HCT116 (cell line): ENCODE measurements around the gene CYP1A2. TPM values are rescaled to one million over a fixed set of nuclear protein-coding genes. Genes with fewer than 3 reads are reported as not detected.

ENCODE experiments used
- ATAC-seq: fragments of 200-7000 bp; cut with Tn5 transposase; 2 replicates; pipeline ENCODE4 v1.9.1; 2020; ENCODE audit warnings: mild to moderate bottlenecking, moderate library complexity
- BruUV-seq: library from RNA; stranded (reverse); fragments of 400-500 nt; replicated peaks from 2 replicates; lab custom pipeline; 2021; lab: Mats Ljungman, UMichigan
- CTCF ChIA-PET: fragments of 300-600 bp; sonication (Branson Sonifier 250); formaldehyde crosslinking; loops from one replicate; lab custom pipeline; 2021; ENCODE audit warnings: antibody characterized with exemption; lab: Charles Lee
- POLR2A ChIA-PET: fragments of 300-600, 350-600 bp; sonication (Branson Sonifier 250); formaldehyde crosslinking; loops from one replicate; lab custom pipeline; 2021; ENCODE audit warnings: antibody characterized with exemption; lab: Charles Lee
- RAD21 ChIA-PET, 2 experiments: fragments of 300-600 bp; sonication (Branson Sonifier 250); formaldehyde crosslinking; loops; one replicate each; lab custom pipeline; 2023; ENCODE audit warnings: low total read pairs in 2 of 2; ENCODE audit not compliant: uncharacterized antibody in 2 of 2, unreplicated experiment in 2 of 2, low non-redundant PET in 1 of 2; lab: Charles Lee
- DNase-seq: peaks from one replicate; pipeline ENCODE4 v3.0.0-alpha.2; 2010; ENCODE audit warnings: low read depth, low spot score
- H2AFZ ChIP-seq: fragments of 200-600 bp; shearing (Covaris generic), sonication (generic); 2 replicates; pipeline ENCODE4 v1.6.1; 2017; ENCODE audit warnings: low read depth, mixed run types, mixed read lengths, antibody characterized with exemption, low read length; ENCODE audit not compliant: poor library complexity, severe bottlenecking
- H3K27ac ChIP-seq: 2 replicates; pipeline ENCODE4 v1.5.1; 2012; ENCODE audit warnings: low read depth, low read length
- H3K27me3 ChIP-seq: fragments of 200-600 bp; sonication (generic); 2 replicates; pipeline ENCODE4 v1.6.1; 2016; ENCODE audit warnings: mixed run types, low read length, mixed read lengths; ENCODE audit not compliant: insufficient read depth
- H3K36me3 ChIP-seq, 2 experiments: fragments of 200-500 bp in 1 of 2; fragments of 200-600 bp in 1 of 2; sonication (Bioruptor generic) in 1 of 2; sonication (generic) in 1 of 2; 2 replicates each; pipeline versions ENCODE4 v1.5.1 to v1.6.1; 2014 to 2016; ENCODE audit warnings: low read length in 2 of 2, inconsistent platforms in 1 of 2, mixed read lengths in 1 of 2, mixed run types in 1 of 2; ENCODE audit not compliant: insufficient read depth in 2 of 2, control insufficient read depth in 1 of 2
- H3K4me1 ChIP-seq, 2 experiments: fragments of 200-600 bp in 1 of 2; sonication (generic) in 1 of 2; 2 replicates each; pipeline versions ENCODE4 v1.5.1 to v1.6.1; 2012 to 2017; ENCODE audit warnings: low read length in 2 of 2, inconsistent platforms in 1 of 2, mild to moderate bottlenecking in 1 of 2, mixed read lengths in 1 of 2, mixed run types in 1 of 2, moderate library complexity in 1 of 2; ENCODE audit not compliant: insufficient read depth in 2 of 2, control insufficient read depth in 1 of 2
- H3K4me2 ChIP-seq: fragments of 200-600 bp; sonication (generic); 2 replicates; pipeline ENCODE4 v1.6.1; 2017; ENCODE audit warnings: mixed run types, low read length, mixed read lengths
- H3K4me3 ChIP-seq, 2 experiments: fragments of 200-600 bp in 1 of 2; sonication (generic) in 1 of 2; replicated peaks in 1 of 2; 2 replicates each; pipeline ENCODE4 v1.5.1; 2011 to 2016; ENCODE audit warnings: low read length in 2 of 2, control low read depth in 1 of 2, low read depth in 1 of 2, mild to moderate bottlenecking in 1 of 2, mixed read lengths in 1 of 2, mixed run types in 1 of 2
- H3K79me2 ChIP-seq: fragments of 200-600 bp; sonication (generic); 2 replicates; pipeline ENCODE4 v1.6.1; 2017; ENCODE audit warnings: mild to moderate bottlenecking, mixed run types, low read length, moderate library complexity, mixed read lengths; ENCODE audit not compliant: insufficient read depth
- H3K9ac ChIP-seq: fragments of 200-600 bp; sonication (generic); 2 replicates; pipeline ENCODE4 v1.6.1; 2016; ENCODE audit warnings: low read length, mixed read lengths
- H3K9me2 ChIP-seq: fragments of 200-600 bp; sonication (generic), shearing (Covaris generic); 2 replicates; pipeline ENCODE4 v1.6.1; 2017; ENCODE audit warnings: mixed run types, mild to moderate bottlenecking, moderate library complexity; ENCODE audit not compliant: insufficient read depth
- H3K9me3 ChIP-seq, 2 experiments: fragments of 200-500 bp in 1 of 2; fragments of 200-600 bp in 1 of 2; sonication (Bioruptor generic) in 1 of 2; sonication (generic) in 1 of 2; 2 replicates each; pipeline ENCODE4 v1.6.1; 2014 to 2017; ENCODE audit warnings: low read length in 2 of 2, mixed read lengths in 2 of 2, inconsistent platforms in 1 of 2, low read depth in 1 of 2, mild to moderate bottlenecking in 1 of 2, mixed run types in 1 of 2, moderate library complexity in 1 of 2; ENCODE audit not compliant: control insufficient read depth in 1 of 2, insufficient read depth in 1 of 2
- H4K20me1 ChIP-seq: fragments of 200-600 bp; sonication (generic), shearing (Covaris generic); 2 replicates; pipeline ENCODE4 v1.6.1; 2017; ENCODE audit warnings: mixed run types, mild to moderate bottlenecking, moderate library complexity; ENCODE audit not compliant: insufficient read depth
- ATF3 ChIP-seq: IDR thresholded peaks from 2 replicates; pipeline ENCODE4 v1.6.1; 2012
- CBX3 ChIP-seq: IDR thresholded peaks from 2 replicates; pipeline ENCODE4 v1.6.1; 2012; ENCODE audit warnings: low read depth
- CEBPB ChIP-seq: IDR thresholded peaks from 2 replicates; pipeline ENCODE4 v1.6.1; 2012; ENCODE audit warnings: low read depth
- EGR1 ChIP-seq: IDR thresholded peaks from 2 replicates; pipeline ENCODE4 v1.6.1; 2012; ENCODE audit warnings: low read depth
- ELF1 ChIP-seq: IDR thresholded peaks from 2 replicates; pipeline ENCODE4 v1.6.1; 2012; ENCODE audit warnings: low read depth, borderline replicate concordance
- EZH2 ChIP-seq: fragments of 200-600 bp; sonication (generic); IDR thresholded peaks from 2 replicates; pipeline ENCODE4 v1.6.1; 2017; ENCODE audit warnings: antibody characterized with exemption, mixed run types
- EZH2phosphoT487 ChIP-seq: fragments of 200-600 bp; IDR thresholded peaks from 2 replicates; pipeline ENCODE4 v1.6.1; 2018; ENCODE audit warnings: antibody characterized with exemption, borderline replicate concordance
- FOSL1 ChIP-seq: IDR thresholded peaks from 2 replicates; pipeline ENCODE4 v1.6.1; 2012; ENCODE audit warnings: low read depth
- MAX ChIP-seq: IDR thresholded peaks from 2 replicates; pipeline ENCODE4 v1.6.1; 2012
- POLR2A ChIP-seq: IDR thresholded peaks from 2 replicates; pipeline ENCODE4 v1.7.0; 2011; ENCODE audit warnings: borderline replicate concordance; ENCODE audit not compliant: insufficient read depth, insufficient read length; ENCODE audit errors: extremely low read depth
- REST ChIP-seq: IDR thresholded peaks from 2 replicates; pipeline ENCODE4 v1.6.1; 2012; ENCODE audit warnings: low read depth
- SIN3A ChIP-seq: IDR thresholded peaks from 2 replicates; pipeline ENCODE4 v1.6.1; 2012; ENCODE audit warnings: low read depth
- SP1 ChIP-seq: IDR thresholded peaks from 2 replicates; pipeline ENCODE4 v1.6.1; 2012; ENCODE audit warnings: low read depth
- SRF ChIP-seq: IDR thresholded peaks from 2 replicates; pipeline ENCODE4 v1.6.1; 2012; ENCODE audit warnings: low read depth
- TCF7L2 ChIP-seq: IDR thresholded peaks from 2 replicates; pipeline ENCODE4 v1.7.0; 2011; ENCODE audit warnings: borderline replicate concordance, inconsistent platforms; ENCODE audit not compliant: insufficient read depth, insufficient read length; ENCODE audit errors: extremely low read depth
- YY1 ChIP-seq: IDR thresholded peaks from 2 replicates; pipeline ENCODE4 v1.6.1; 2011; ENCODE audit warnings: low read length, low read depth, moderate library complexity, mild to moderate bottlenecking; ENCODE audit not compliant: insufficient replicate concordance; ENCODE audit errors: extremely low read depth
- ZBTB33 ChIP-seq: IDR thresholded peaks from 2 replicates; pipeline ENCODE4 v1.6.1; 2011; ENCODE audit warnings: mild to moderate bottlenecking, low read length, moderate library complexity; ENCODE audit not compliant: insufficient replicate concordance; ENCODE audit errors: extremely low read depth
- ZFX ChIP-seq: fragments of 450-650 bp; IDR thresholded peaks from 2 replicates; pipeline ENCODE4 v1.6.1; 2017
- intact Hi-C: fragments of 100-400 bp; cut with micrococcal nuclease; formaldehyde crosslinking; loops from 2 replicates; pipeline ENCODE4 v1.10.0; 2022
- total RNA-seq: library from RNA; stranded (reverse); gene quantifications from one replicate; pipeline ENCODE4 v1.2.1, GENCODE V29; 2021; ENCODE audit not compliant: unreplicated experiment

Gene CYP1A2
- total RNA-seq, 1 experiment from 2014 or later = not detected

- no TSS peak for BruUV-seq
- POLR2A ChIA-PET = no interaction called here
- intact Hi-C loops = no loop called here
- no peak overlapping the region for H3K4me3 ChIP-seq
- H3K27me3 ChIP-seq = no peaks in the 10 kb centered on the region
- H3K9ac ChIP-seq = no peak overlapping the region
- H3K9me3 ChIP-seq = no peaks in the 10 kb centered on the region
- H2AFZ ChIP-seq = no peak overlapping the region
- no peaks in the 10 kb centered on the region for H3K79me2 ChIP-seq
- no peaks in the 10 kb centered on the region for H3K9me2 ChIP-seq
- no peaks in the 10 kb centered on the region for H3K4me1 ChIP-seq
- ATAC-seq (no peak), DNase-seq (no peak)
- RAD21 ChIA-PET = no interaction called here
- no peak for TF ChIP-seq EZH2phosphoT487
- TF ChIP-seq SP1 = no peak
- no peak for TF ChIP-seq ZBTB33
- TF ChIP-seq EGR1 = no peak
- TF ChIP-seq ELF1 = no peak
- TF ChIP-seq FOSL1 = no peak
- no peak for TF ChIP-seq POLR2A
- TF ChIP-seq TCF7L2 = no peak
- TF ChIP-seq REST = no peak
- no peak for TF ChIP-seq EZH2
- TF ChIP-seq CBX3 = no peak
- TF ChIP-seq ZFX = no peak
- no peak for TF ChIP-seq SIN3A
- no peak for TF ChIP-seq MAX
- TF ChIP-seq ATF3 = no peak
- TF ChIP-seq CEBPB = no peak
- TF ChIP-seq YY1 = no peak
- TF ChIP-seq SRF = no peak
- no peak overlapping the region for H3K4me2 ChIP-seq
- no peaks in the 10 kb centered on the region for H3K36me3 ChIP-seq
- no peak overlapping the region for H3K27ac ChIP-seq
- CTCF ChIA-PET = no interaction called here
- no peaks in the 10 kb centered on the region for H4K20me1 ChIP-seq
Measured at GRCh38 chr15:74709892-74710291, 38.8 kb upstream of the CYP1A2 start.
